Ascending aorta (tissue), 2 donors: ENCODE results near the gene SULT1B1. TPM values are rescaled to one million over a fixed set of nuclear protein-coding genes. Genes with fewer than 3 reads are reported as not detected.

Source experiments
- DNase-seq, 2 donors: peaks; one replicate each; pipeline ENCODE4 v3.0.0-alpha.2; 2019; ENCODE audit warnings: low spot score in 2 of 2
- H3K27ac ChIP-seq, 2 donors: fragments of 200-600 bp; sonication (generic); one replicate each; pipeline ENCODE4 v1.5.1; 2016 to 2017; ENCODE audit warnings: mild to moderate bottlenecking in 1 of 2
- H3K27me3 ChIP-seq: fragments of 200-600 bp; sonication (generic); one replicate; pipeline ENCODE4 v1.5.1; 2017
- H3K36me3 ChIP-seq, 2 donors: fragments of 200-600 bp; sonication (generic); one replicate each; pipeline ENCODE4 v1.5.1; 2016
- H3K4me1 ChIP-seq, 2 donors: fragments of 200-600 bp; sonication (generic); one replicate each; pipeline ENCODE4 v1.5.1; 2016 to 2017; ENCODE audit warnings: mild to moderate bottlenecking in 1 of 2
- H3K4me3 ChIP-seq, 2 donors: fragments of 200-600 bp; sonication (generic); one replicate each; pipeline ENCODE4 v1.5.1; 2016 to 2017; ENCODE audit warnings: mild to moderate bottlenecking in 1 of 2
- H3K9me3 ChIP-seq, 2 donors: fragments of 200-600 bp; sonication (generic); one replicate each; pipeline ENCODE4 v1.5.1; 2016
- intact Hi-C: fragments of 100-400 bp; cut with DNase I; formaldehyde crosslinking; loops from one replicate; pipeline ENCODE4 v1.15.1; 2023
- total RNA-seq: library from RNA; depleted of rRNA; stranded (reverse); fragments of >200 nt; gene quantifications from one replicate; pipeline ENCODE4 v1.1.0, GENCODE V29; 2016
- TF ChIP-seq, protein P1 (sequence below), 3 experiments: fragments of 200-600 bp in 2 of 3; fragments of 450-650 bp in 1 of 3; sonication (generic) in 2 of 3; IDR thresholded peaks; one replicate each; pipeline ENCODE4 v1.5.1; 2016 to 2019; ENCODE audit warnings: antibody characterized with exemption in 3 of 3, mild to moderate bottlenecking in 1 of 3, moderate library complexity in 1 of 3

SULT1B1 gene
- total RNA-seq, 1 donor from 2014 or later = 0.96 TPM

GRCh38 chr4:69718396-69719271 lies 41.8 kb downstream of the SULT1B1 start:
- Histone ChIP-seq H3K9me3 (no peaks in the 10 kb centered on the region), H3K36me3 (no peaks in the 10 kb centered on the region), H3K27ac (no peak overlapping the region), H3K27me3 (no peaks in the 10 kb centered on the region), H3K4me1 (no peaks in the 10 kb centered on the region), H3K4me3 (no peak overlapping the region)
- DNase-seq = no peak
- intact Hi-C loops = no loop called here
- TF ChIP-seq, protein P1, sequence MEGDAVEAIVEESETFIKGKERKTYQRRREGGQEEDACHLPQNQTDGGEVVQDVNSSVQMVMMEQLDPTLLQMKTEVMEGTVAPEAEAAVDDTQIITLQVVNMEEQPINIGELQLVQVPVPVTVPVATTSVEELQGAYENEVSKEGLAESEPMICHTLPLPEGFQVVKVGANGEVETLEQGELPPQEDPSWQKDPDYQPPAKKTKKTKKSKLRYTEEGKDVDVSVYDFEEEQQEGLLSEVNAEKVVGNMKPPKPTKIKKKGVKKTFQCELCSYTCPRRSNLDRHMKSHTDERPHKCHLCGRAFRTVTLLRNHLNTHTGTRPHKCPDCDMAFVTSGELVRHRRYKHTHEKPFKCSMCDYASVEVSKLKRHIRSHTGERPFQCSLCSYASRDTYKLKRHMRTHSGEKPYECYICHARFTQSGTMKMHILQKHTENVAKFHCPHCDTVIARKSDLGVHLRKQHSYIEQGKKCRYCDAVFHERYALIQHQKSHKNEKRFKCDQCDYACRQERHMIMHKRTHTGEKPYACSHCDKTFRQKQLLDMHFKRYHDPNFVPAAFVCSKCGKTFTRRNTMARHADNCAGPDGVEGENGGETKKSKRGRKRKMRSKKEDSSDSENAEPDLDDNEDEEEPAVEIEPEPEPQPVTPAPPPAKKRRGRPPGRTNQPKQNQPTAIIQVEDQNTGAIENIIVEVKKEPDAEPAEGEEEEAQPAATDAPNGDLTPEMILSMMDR (IDR thresholded peaks at IDR 0.05) = no peak

DNA sequence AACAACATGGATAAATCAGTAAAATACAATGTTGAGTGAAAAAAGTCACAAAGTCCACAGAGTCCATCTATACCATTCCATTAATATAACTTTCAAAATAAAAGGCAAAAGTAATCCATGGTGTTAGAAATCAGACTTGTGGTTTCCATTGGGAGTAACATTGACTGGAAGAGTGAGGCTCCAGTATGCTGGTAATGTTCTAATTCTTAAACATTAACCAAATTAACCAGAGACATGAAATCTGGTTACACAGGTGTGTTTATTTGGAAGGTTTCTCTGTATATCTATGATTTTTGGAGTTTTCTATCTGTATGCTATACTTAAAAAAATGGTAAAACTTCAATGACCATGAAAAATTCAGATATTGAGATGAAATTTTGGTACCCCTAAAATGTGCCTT lies 42.6 kb downstream of the SULT1B1 start:
- Histone ChIP-seq H3K9me3 (no peaks in the 10 kb centered on the region), H3K4me3 (no peak overlapping the region), H3K36me3 (no peaks in the 10 kb centered on the region), H3K27ac (no peak overlapping the region), H3K4me1 (no peaks in the 10 kb centered on the region), H3K27me3 (no peaks in the 10 kb centered on the region)
- DNase-seq = no peak
- intact Hi-C loops = no loop called here
- TF ChIP-seq, protein P1 (IDR thresholded peaks at IDR 0.05) = no peak

- intact Hi-C loops = no loop called here
- Histone ChIP-seq H3K27ac (no peak overlapping the region), H3K27me3 (no peaks in the 10 kb centered on the region), H3K4me3 (no peak overlapping the region), H3K9me3 (no peaks in the 10 kb centered on the region), H3K36me3 (no peaks in the 10 kb centered on the region), H3K4me1 (no peaks in the 10 kb centered on the region)
- TF ChIP-seq, protein P1 (IDR thresholded peaks at IDR 0.05) = no peak
- DNase-seq = no peak
These were observed 43.8 kb downstream of the SULT1B1 start for GRCh38 chr4:69716654-69717053.

- no peak for DNase-seq
- Histone ChIP-seq H3K4me3 (no peak overlapping the region), H3K36me3 (no peaks in the 10 kb centered on the region), H3K27ac (no peak overlapping the region), H3K27me3 (no peaks in the 10 kb centered on the region), H3K4me1 (no peaks in the 10 kb centered on the region), H3K9me3 (no peaks in the 10 kb centered on the region)
- intact Hi-C loops = no loop called here
- TF ChIP-seq, protein P1 (IDR thresholded peaks at IDR 0.05) = no peak
These were observed 46.3 kb downstream of the SULT1B1 start for GRCh38 chr4:69714086-69714485.

DNA sequence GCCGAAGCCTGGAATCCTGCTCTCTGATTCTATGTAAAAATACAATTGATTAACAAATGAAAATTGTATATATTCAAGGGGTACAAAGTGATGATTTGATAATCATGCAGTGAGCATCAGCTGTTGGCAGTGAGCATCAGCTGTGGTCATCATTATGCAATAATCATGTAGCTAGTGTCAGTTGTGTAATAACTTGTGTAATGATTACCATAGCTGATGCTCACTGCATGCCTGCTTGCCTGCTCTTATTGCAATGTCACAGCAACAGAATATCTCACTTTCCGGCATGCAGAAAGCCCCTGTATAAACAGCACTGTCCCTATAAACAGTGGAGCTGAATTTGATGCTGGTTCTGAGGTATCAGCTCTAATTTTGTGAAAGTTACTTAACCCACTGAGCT lies 46.8 kb downstream of the SULT1B1 start:
- no peaks in the 10 kb centered on the region for H3K27me3 ChIP-seq
- TF ChIP-seq, protein P1 (IDR thresholded peaks at IDR 0.05) = no peak
- DNase-seq = no peak
- no peak overlapping the region for H3K4me3 ChIP-seq
- H3K4me1 ChIP-seq = no peaks in the 10 kb centered on the region
- H3K27ac ChIP-seq = no peak overlapping the region
- no peaks in the 10 kb centered on the region for H3K36me3 ChIP-seq
- H3K9me3 ChIP-seq = no peaks in the 10 kb centered on the region
- intact Hi-C loops = no loop called here
